SK-N-SH treated with all-trans-retinoic acid at 6 μM for 48 hours (cell line): Measurements from ENCODE around the gene HACD2.

Experiments used
- ARNTL ChIP-seq: fragments of 450-650 bp; formaldehyde crosslinking; IDR thresholded peaks from 2 replicates; pipeline ENCODE4 v1.5.0; 2020; ENCODE audit warnings: low read depth, mild to moderate bottlenecking, moderate library complexity, borderline replicate concordance
- CREB5 ChIP-seq: fragments of 250-450 bp; sonication (Bioruptor Pico); IDR thresholded peaks from 2 replicates; pipeline ENCODE4 v1.5.1; 2020; ENCODE audit warnings: low read depth, mild to moderate bottlenecking, moderate library complexity
- GLIS3 ChIP-seq: fragments of 250-450 bp; sonication (Bioruptor Pico); IDR thresholded peaks from 2 replicates; pipeline ENCODE4 v1.5.0; 2020; ENCODE audit warnings: mild to moderate bottlenecking, moderate library complexity
- OSR1 ChIP-seq: fragments of 250-450 bp; sonication (Bioruptor Pico); IDR thresholded peaks from 2 replicates; pipeline ENCODE4 v1.8.0; 2022; ENCODE audit warnings: moderate library complexity, mild to moderate bottlenecking, inconsistent platforms
- PATZ1 ChIP-seq: fragments of 250-450 bp; sonication (Bioruptor Pico); IDR thresholded peaks from 2 replicates; pipeline ENCODE4 v1.8.0; 2020; ENCODE audit warnings: mild to moderate bottlenecking, moderate library complexity, borderline replicate concordance
- TCF4 ChIP-seq: fragments of 250-450 bp; sonication (Bioruptor Pico); IDR thresholded peaks from 2 replicates; pipeline ENCODE4 v1.8.0; 2021; ENCODE audit warnings: mild to moderate bottlenecking, moderate library complexity, borderline replicate concordance

GRCh38 chr3:123481722-123482457, 103.0 kb downstream of the HACD2 start:
- TF ChIP-seq CREB5 (CRISPR knock-in tag) (no peak), PATZ1 (CRISPR knock-in tag) (no peak), TCF4 (CRISPR knock-in tag) (no peak), OSR1 (CRISPR knock-in tag) (no peak), ARNTL (CRISPR knock-in tag) (no peak), GLIS3 (CRISPR knock-in tag) (no peak)
